ENCODE measurements around the gene PEX3. TPM values are rescaled to one million over a fixed set of nuclear protein-coding genes. Genes with fewer than 3 reads are reported as not detected.

The PEX3 gene
- total and polyA plus RNA-seq, 9 donors, result 12.2 to 21.9 (median 13.9) TPM

Other genes starting within 250 kb of the PEX3 start
- 6.6 TPM for gene ADAT2, start 110 bp upstream of the PEX3 start, total RNA-seq
- 10 to 100 TPM in 4 of 8 donors, 1 to 10 TPM in 4; 5.1 to 18.1 (median 9.6) TPM for gene ADAT2, start 110 bp upstream of the PEX3 start, polyA plus RNA-seq (ENCODE audit: insufficient read depth in 1 of 8, insufficient read length in 8 of 8, low replicate concordance in 1 of 8)
- gene FUCA2, start 60.9 kb downstream of the PEX3 start, total RNA-seq, result 25.7 TPM
- gene FUCA2, start 60.9 kb downstream of the PEX3 start, polyA plus RNA-seq (ENCODE audit: insufficient read depth in 1 of 8, insufficient read length in 8 of 8, low replicate concordance in 1 of 8), result 10 to 100 TPM; 22.2 to 34.9 (median 26.5) TPM
- 66.5 TPM for gene PHACTR2, start 227.2 kb downstream of the PEX3 start, total RNA-seq
- 10 to 100 TPM; 19.5 to 37.3 (median 33.3) TPM for gene PHACTR2, start 227.2 kb downstream of the PEX3 start, polyA plus RNA-seq (ENCODE audit: insufficient read depth in 1 of 8, insufficient read length in 8 of 8, low replicate concordance in 1 of 8)